HG03045 (cell line): ENCODE data around the gene MYL11.
"Not testable (repeated sequence)": the region's sequence is repeated elsewhere in the genome, so short reads cannot be mapped to it uniquely, and the experiment has no call there.

Source experiments
- ATAC-seq: cut with Tn5 transposase; IDR thresholded peaks from one replicate; pipeline ENCODE4 v1.9.1; 2021; ENCODE audit warnings: mild to moderate bottlenecking, moderate library complexity; ENCODE audit not compliant: unreplicated experiment

The MYL11 gene, protein sequence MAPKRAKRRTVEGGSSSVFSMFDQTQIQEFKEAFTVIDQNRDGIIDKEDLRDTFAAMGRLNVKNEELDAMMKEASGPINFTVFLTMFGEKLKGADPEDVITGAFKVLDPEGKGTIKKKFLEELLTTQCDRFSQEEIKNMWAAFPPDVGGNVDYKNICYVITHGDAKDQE

GRCh38 chr16:30374538-30374937 is at the start of gene MYL11:
Gene MYL11 (plus strand): TSS chr16:30374802. CDS start chr16:30374858, 56 bp downstream.
- no peak for ATAC-seq

GRCh38 chr16:30334473-30334989 is 40.1 kb upstream of the MYL11 start:
- ATAC-seq = peak; percentile 88

DNA sequence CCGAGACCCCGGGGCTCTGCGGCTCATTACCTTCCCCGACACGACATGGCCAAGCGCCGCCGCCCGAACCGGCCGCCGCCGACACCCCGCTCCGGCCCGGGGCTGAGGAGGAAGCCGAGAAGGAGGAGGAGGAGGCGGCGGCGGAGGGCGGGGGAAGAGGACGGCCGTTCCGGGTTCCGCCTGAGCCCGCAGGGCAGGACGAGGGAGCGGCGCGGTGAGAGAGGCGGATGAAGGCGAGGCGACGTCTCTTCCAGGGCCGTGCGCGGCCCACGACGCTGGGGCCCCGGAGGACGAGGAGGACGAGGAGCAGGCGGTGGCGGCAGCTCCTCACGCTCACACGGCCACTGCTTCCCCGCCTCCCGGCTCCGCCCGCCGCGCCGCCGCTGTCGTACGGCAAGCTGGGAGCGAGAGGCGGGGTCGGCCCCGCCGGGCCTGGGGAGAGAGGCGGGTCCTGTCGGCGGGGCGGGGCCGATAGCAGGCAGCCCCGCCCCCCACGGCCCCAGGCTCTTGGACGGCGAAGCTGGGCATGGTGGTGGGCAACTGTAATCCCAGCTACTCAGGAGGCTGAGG is 39.5 kb upstream of the MYL11 start:
- ATAC-seq = peak; percentile 72

GRCh38 chr16:30335598-30336474 is 38.8 kb upstream of the MYL11 start:
- peak; percentile 7 for ATAC-seq

- not testable (repeated sequence) for ATAC-seq
Measured at GRCh38 chr16:30337964-30338357, 36.6 kb upstream of the MYL11 start.

GRCh38 chr16:30338715-30339114 is 35.9 kb upstream of the MYL11 start:
- not testable (repeated sequence) for ATAC-seq

- no peak for ATAC-seq
Measured at GRCh38 chr16:30340621-30341020, 34.0 kb upstream of the MYL11 start.

DNA sequence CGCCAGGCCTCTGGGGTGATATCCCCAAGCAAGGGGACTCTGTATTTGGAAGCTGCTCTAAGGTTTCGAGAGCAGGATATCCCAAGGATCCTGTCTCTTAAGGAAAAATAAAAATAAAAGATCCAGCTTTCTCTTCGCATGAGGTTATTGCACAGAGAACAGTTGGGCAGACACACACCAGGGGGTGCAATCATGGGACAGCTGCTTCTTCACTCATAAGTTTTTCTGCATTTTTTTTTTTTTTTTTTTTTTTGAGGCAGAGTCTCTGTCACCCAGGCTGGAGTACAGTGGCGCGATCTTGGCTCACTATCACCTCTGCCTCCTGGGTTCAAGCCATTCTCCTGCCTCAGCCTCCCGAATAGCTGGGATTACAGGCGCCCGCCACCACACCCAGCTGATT is 32.6 kb upstream of the MYL11 start:
- ATAC-seq = not testable (repeated sequence)

DNA sequence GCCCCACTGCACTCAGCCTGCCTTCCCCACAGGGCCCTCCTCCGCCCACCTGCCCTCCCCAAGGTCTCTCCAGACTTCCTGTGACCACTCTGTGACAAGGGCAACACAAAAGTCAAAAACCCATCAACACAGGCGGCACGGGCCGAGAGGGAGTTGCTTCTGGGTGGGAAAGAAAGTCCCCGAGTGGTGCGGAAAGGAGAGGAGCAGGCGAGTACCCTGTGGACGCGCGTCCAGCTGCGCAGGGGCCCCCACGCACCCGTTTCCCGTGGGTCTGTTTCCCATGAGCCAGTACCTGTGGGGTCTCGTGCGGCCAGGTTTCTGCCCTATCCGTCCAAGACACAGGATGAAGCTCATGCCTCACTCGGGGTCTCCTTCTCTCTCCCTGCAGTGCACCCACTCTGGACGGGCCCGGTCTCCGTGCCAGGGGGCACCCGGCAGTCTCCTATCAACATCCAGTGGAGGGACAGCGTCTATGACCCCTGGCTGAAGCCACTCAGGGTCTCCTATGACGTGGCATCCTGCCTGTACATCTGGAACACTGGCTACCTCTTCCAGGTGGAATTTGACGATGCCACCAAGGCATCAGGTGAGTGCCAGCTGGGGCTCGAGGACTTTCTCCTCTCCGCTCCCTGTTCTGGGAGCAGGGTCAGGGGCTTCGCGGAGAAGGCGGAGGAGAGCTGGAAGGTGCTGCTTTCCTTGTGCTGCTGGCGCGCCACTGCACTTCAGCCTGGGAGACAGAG is 31.7 kb upstream of the MYL11 start:
- no peak for ATAC-seq

GRCh38 chr16:30343491-30343820 is 31.1 kb upstream of the MYL11 start:
- not testable (repeated sequence) for ATAC-seq

DNA sequence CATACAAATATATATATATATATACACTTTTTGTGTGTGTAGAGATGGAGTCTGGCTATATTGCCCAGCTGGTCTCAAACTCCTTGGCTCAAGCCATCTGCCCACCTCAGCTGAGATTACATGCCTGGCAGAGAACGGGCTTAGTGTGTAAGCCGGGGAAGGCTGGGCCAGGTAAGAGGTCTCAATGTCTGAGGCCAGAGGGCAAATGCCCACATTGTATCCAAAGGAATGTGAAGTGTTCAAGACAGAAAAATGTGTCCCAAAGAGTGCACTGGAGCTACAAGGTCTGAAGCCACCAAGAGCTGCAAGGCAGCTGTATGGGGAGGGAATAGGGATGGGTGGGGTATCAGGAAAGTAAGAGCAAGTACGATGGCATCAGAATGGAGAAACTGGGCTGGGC is 28.3 kb upstream of the MYL11 start:
- no peak for ATAC-seq

GRCh38 chr16:30348113-30348512 is 26.5 kb upstream of the MYL11 start:
- no peak for ATAC-seq

DNA sequence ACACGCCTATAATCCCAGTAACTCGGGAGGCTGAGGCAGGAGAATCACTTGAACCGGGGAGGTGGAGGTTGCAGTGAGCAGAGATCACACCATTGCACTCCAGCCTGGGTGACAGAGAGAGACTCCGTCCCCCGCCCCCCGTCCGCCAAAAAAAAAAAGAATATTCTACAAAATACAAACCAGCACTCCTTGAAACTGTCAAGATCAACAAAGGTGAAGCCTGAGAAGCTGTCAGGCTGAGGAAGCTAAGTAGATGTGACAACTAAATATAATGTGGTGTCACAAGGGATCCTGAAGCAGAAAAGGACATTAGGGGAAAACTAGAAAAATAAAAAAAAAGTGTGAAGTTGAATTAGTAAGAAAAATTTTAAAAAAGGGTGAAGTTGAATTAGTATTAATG is 25.7 kb upstream of the MYL11 start:
- no peak for ATAC-seq

DNA sequence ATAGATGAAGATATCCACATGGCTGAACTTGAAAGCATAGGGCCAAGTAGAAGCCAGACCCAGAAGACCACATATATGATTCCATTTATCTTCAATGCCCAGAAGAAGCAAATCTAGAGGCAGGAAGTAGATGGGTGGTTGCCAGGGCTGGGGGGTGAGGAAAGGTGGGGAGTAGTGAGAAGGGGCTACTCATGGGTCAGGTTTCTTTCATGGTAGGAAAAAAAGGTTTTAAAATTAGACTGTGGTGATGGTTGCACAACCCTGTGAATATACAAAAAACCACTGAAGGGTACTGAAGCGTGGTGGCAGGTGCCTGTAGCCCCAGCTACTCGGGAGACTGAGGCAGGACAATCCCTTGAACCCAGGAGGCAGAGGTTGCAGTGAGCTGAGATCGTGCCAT is 24.9 kb upstream of the MYL11 start:
- ATAC-seq = no peak

DNA sequence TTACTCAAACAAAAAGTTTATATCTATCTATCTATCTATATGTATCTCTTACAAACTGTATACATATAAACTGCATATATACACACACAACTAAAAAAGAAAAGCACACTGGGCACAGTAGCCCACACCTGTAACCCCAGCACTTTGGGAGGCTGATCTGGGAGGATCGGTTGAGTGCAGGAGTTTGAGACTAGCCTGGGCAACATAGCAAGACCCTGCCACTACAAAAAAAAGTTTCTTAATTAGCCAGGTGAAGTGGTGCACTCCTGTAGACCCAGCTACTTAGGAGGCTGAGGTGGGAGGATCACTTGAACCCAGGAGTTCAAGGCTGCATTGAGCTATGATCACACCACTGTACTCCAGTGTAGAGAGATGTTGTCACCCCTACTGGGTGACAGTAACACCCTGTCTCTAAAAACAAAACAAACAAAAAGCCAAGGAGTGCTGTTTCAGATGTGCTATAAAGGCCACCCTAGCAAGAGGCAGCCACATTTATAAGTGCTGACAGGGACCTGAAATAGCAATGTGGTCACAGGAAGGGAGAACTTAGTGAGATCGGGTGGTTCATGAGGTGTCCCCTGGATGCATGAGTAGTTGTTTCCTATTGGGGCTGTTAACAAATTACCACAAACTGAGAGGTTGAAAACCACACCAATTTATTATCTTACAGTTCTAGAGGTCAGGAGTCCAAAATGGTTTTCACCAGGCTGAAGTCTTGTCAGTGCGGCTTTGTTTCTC is 24.3 kb upstream of the MYL11 start:
- no peak for ATAC-seq

- no peak for ATAC-seq
Measured at GRCh38 chr16:30351001-30351441, 23.6 kb upstream of the MYL11 start.

DNA sequence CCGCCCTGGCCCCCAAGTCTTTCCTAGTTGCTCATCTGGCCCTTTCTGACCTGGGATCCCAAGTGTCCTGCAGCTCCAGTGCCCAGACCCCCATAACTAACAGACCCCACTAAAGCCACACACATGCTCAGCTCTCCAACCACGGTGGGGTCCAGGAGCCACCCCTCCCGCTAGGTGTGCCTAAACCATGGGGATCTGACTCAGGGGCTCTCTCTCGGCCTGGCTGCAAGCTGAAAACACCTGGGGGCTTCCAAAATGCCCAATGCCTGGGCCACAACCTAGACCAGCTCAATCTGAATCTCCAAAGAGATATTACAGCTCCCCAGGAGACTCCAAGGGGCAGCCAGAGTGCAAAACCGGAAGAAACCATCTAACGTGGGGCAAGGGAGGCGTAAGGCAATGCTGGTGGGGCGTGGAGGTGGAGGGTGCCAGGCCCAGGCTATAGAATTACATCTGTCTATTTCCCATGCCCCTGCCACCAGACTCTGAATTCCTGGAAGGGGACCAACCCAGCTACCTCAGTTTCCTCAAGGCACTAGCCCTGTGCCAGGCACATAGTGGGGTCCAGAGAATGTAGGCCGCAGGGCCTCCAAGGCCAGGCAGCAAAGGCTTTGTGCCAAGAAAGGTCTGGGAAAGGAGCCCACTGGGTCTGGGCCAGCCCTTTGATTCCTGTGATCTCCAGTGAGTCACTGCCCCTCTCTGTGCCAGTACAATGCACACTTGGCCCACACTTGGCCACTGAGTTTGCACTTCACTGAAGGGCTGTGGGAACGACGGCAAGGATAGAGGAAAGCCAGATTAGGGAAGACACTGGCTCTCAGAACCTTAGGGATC is 22.8 kb upstream of the MYL11 start:
- no peak for ATAC-seq

DNA sequence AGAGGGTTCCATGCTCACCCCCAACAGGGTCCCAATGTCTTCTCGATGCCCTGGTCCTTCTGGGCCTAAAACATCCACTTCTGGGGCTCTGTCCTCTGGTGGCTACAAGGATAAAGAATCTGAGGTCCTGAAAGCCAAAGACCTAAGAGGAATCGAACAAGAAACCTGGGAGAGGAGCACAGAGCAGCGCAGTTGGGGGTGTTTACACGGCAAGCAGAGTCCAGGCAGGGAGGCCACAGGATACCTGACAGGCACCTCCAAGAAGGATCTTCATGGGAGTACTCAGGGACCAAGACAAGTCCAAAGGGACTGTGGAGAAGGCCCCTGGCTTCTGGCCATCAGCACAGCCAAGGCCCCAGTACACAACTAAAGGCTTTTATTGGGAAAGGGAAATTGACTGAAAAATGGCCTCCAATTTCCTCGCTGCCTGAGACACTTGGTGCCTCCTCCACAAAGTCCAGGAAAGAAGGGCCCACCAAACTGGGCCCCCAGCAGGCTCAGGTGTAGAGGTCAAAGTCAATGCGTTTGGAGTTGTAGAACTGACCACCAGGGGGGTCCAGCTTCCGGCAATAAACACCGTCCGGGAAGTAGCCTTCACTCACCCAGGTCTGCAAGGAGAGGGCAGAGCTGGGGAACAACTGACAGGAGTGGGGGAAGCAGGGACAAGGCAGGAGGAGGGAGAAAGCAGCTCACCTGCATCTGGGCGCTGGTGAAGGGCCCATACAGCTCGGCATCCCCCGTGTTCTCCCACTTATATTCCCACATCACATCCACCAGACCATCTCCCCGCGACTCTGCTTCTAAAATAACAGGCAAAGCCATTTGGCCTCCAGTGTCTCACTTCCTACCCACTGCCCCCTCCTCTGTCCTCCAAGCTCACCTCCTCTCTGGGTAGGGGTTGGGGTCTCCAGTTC is 21.9 kb upstream of the MYL11 start:
- no peak for ATAC-seq
